ENCODE measurements around the gene PPP1R16B.
A peak's percentile ranks its signal among the peaks of the same experiment; 100 is the strongest.

The PPP1R16B gene

GRCh38 chr20:38880952-38881735 is 75.6 kb downstream of the PPP1R16B start:
- no peak for DNase-seq

- DNase-seq: no peak
Measured at GRCh38 chr20:38881806-38882440, 76.4 kb downstream of the PPP1R16B start.

- no peak for DNase-seq
Measured at GRCh38 chr20:38882600-38882999, 77.1 kb downstream of the PPP1R16B start.

- no peak for DNase-seq
Measured at GRCh38 chr20:38883081-38883980, 77.8 kb downstream of the PPP1R16B start.

- no peak for DNase-seq
Measured at GRCh38 chr20:38883981-38884733, 78.7 kb downstream of the PPP1R16B start.

GRCh38 chr20:38885357-38885756 is 79.9 kb downstream of the PPP1R16B start:
- DNase-seq: no peak

GRCh38 chr20:38888059-38888831 is 82.7 kb downstream of the PPP1R16B start:
- DNase-seq: no peak

GRCh38 chr20:38889050-38889449 is 83.6 kb downstream of the PPP1R16B start:
- DNase-seq: no peak

- DNase-seq: no peak
Measured at GRCh38 chr20:38889792-38890496, 84.4 kb downstream of the PPP1R16B start.

GRCh38 chr20:38890497-38890818 is 85.0 kb downstream of the PPP1R16B start:
- peak; percentile 25 for DNase-seq

GRCh38 chr20:38892091-38892981 is 86.8 kb downstream of the PPP1R16B start:
- DNase-seq: no peak

- DNase-seq: no peak
Measured at GRCh38 chr20:38893056-38893564, 87.6 kb downstream of the PPP1R16B start.

- DNase-seq: peak; percentile 82
Measured at GRCh38 chr20:38893565-38894090, 88.1 kb downstream of the PPP1R16B start.

- DNase-seq: no peak
Measured at GRCh38 chr20:38894091-38894847, 88.8 kb downstream of the PPP1R16B start.

GRCh38 chr20:38895098-38895949 is 89.8 kb downstream of the PPP1R16B start:
- DNase-seq: no peak

GRCh38 chr20:38896009-38896594 is 90.6 kb downstream of the PPP1R16B start:
- DNase-seq: no peak

GRCh38 chr20:38897267-38897666 is 91.8 kb downstream of the PPP1R16B start:
- no peak for DNase-seq

GRCh38 chr20:38900606-38901005 is 95.1 kb downstream of the PPP1R16B start:
- DNase-seq: no peak

All from stimulated activated CD4-positive, alpha-beta T cell treated with anti-CD3 and anti-CD28 coated beads, Interleukin-1b, Interleukin-23, amount 100 ng/mL, for 48 hours (primary cell).